GM18498 (cell line): ENCODE results near the gene AMACR.
A peak's percentile ranks its signal among the peaks of the same experiment; 100 is the strongest.
"Not testable (repeated sequence)": the region's sequence is repeated elsewhere in the genome, so short reads cannot be mapped to it uniquely, and the experiment has no call there.

ENCODE experiments used
- ATAC-seq: cut with Tn5 transposase; IDR thresholded peaks from one replicate; pipeline ENCODE4 v1.9.1; 2021; ENCODE audit warnings: mild to moderate bottlenecking, moderate library complexity; ENCODE audit not compliant: unreplicated experiment

Gene AMACR

DNA sequence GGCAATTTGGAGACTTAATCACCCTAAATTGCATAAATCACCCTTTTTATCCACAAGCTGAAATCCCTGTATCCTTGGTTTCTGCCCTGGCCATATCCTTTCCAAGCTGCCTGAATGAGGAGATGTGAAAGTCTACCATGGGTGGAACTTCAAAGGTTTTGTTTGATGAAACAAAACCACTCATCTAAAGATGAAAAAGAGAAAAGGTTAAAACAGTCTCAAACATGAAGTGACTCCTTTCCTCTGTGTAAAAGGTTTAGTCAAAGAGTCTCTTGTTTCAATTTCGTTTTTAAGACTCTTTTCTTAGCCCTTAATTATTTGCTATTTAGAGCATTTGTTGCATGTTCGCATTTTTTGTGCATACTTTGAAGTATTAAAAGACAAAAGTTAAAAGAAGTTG lies 34.6 kb downstream of the AMACR start:
- ATAC-seq: peak; percentile 62

DNA sequence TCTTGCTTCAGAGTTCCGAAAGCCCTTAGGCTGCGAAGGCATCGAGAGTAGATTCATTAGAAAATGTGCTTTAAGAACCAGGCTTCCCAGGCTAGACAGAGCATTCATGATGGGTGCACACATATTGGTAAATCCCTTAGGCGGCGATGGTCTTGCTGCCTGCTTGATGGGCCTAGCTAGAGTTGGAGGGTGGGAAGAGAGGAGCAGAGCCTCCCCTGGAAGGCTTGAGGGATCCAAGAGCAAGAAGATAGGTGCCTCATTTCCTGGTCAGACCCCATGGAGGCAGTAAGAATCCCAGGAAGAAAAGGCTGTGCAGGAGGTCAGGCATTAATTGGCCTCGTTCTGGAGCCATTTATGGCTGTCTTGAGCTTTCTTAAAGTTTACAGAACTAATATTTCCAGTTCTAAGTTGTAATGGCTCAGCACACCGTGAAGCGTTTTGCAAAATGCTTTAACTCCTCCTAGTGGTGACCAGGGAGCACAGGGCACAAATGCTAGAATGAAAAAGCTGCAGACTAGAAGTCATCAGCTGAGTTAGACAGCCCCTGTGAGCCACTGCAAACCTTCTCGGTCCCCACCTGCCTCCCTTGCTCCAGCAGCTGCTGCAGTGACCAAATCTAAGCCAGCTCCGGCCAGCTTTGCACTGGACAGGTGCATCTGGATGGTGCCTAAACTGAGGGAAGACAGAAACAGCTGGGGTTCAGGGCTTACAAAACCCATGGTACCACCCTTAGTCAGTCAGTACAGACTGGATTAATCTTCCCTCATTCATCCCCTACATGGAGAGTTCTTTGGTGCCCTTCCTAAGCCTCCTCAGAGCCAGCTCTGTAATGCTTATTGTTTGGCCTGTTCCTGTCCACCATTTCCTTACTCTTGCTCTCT lies 38.0 kb downstream of the AMACR start:
- peak; percentile 76 for ATAC-seq

DNA sequence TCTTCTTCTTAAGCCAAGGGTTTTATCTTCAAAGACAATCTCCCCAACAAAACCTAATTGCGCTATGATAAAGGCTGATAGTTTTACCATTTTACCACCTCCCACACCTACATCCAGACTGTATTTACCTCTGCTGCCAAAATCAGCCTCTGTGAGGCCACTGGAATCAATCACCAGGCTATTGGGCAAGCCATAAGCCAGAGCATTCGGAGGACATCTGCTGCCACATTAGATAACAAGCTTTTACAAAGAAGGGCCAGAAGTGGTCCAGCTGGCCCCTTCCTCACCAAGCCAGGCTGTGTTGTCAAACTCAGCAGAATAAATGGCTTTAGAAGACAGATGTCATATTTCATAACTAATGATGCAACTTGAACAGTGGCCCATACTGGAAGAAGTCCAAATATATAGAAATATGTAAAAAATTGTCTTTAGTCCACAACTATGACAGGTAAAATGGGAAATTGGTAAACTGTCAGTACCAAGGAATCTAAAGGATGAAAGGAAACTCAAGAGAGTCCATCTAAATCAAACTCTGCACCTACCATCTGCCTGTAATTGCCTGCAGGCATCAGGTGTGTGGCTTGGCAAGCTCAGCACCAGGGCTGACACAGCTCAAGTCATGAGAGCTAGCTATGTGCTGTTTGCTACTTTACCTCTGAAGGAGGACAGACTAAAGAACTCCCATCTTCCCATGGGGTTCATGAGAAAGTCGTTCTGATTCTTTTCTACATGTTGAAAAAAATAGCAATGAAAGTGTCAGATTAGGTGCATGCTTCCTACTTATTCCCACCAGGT lies 39.4 kb downstream of the AMACR start:
- ATAC-seq: no peak

DNA sequence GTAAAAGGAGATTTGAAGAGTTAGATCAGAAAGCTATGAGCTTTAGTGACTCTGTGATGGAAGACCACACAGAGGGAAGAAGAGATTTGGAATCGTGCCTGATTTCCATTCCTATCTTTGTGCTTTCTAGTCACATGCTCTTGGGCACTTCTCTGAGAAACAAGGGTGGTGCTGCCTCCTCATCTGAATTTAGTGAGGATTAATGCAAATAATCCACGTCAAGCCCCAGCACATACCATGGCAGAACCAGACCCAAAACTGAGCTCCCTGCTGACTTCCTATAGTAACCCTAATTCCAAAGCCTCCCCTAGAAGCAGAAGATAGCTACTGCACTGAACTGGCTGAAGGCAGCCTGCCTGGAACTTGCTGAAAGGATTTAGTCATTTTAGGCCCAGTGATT lies 41.0 kb downstream of the AMACR start:
- ATAC-seq: no peak

DNA sequence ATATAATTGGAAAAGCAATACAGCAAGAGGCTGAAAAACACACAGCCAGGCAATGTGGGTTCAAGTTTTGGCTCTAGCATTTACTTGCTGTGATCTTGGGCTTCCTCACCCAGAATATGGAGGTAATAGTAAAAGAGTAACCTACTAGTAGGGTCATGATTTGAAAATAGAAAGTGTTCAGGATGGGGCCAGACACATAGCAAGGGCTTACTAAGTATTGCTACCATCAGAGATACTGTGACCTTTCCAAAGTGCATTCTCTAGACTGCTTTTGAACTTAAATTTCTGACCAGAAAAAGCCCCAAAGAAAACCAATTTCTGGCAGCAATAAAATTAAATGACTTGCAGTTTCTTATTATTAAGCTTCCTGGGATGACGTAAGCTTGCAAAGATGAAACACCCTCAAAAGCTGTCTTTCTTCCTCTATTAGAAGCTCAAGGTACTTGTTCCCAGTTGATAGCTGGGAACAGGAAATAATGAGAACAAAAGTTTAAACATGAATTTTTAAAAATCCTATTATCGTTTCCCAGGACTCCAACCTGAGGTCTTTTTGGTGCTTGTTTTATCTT lies 43.6 kb downstream of the AMACR start:
- ATAC-seq: no peak

DNA sequence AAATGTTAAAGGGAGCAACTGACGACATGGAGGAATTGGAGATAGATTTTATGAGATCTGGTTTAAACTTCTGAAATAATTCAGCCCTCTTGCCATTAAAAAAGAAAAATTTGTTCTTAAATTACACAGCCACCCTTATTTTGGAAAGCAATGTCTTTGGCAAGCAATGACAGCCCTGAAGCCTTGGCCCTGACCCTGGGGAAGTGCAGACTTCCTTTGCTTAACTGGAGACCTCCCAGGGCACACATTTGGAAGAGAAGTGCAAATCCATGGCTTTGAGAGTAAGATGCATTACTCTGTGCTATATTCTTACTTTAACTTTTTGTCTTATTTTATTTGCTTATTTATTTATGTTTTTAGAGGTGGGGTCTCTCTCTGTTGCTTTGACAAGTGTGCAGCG lies 49.7 kb downstream of the AMACR start:
- ATAC-seq: no peak

DNA sequence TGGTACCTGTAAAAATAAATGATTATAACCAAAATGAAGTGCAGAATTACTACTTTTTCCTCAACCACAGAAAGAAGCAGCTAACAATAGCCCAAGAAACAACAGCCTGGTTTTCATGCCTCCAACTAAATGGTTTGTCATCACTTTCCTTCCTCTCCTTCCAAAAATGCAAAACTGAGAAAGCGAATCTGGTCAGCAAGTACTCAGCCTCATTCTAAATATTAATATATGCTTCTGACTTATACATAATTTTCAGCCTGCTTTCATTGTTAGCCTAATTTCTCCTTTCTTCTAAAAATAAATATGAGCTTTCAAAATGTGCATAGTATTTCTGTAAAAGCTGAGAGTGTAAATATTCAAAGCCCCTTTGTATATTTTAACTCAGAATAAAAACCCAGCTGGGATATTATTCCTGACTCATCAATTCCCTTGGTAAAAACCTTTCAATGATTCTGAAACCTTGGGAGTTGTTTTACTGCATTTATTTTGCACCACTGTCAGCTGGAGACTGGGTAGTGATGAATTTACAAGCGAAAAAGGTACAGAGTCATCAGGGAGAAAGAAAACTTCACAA lies 50.2 kb downstream of the AMACR start:
- ATAC-seq: no peak

DNA sequence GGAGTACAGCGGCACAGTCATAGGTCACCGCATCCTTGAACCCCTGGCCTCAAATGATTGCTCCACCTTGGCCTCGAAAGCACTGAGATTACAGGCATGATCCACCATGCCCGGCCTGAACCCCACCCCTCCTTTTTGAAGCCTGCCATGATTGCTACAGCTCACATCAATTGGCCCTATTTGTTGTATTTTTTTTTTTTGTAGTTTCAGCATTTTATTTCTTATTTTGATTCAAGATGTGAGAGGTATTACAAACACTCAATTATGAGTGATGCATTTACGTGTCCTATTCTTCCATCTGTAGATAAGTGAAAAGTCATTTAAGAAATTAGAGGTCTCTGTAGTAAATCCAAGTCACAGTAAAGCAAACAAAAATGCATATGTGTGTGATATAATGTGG lies 55.7 kb downstream of the AMACR start:
- ATAC-seq: not testable (repeated sequence)

DNA sequence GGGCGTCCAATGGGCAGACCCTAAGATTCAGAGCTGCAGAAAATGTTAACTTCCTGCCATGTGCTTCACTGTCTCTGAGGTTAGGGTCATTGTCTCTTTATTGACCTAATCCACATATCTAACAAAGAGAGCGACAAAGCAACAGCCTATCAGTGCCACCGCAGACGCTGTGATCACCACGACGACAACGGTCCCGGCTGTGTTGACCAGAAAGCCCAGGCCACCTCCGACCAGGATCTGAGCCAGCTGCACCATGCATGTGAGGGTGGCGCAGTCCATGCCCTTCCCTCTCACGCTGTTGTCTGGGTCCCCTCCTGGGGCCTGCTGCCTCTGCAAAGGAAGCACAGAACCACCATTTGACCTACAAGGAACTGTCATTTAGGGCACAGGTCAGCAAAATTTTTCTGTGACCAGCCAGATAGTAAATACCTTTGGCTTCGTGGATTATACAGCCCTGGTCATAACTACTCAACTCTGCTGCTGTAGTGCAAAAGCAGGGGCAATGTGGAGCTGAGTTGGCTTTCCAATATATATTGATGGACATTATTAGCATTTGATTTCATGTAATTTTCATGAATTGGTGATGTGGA lies 63.2 kb downstream of the AMACR start:
- no peak for ATAC-seq

DNA sequence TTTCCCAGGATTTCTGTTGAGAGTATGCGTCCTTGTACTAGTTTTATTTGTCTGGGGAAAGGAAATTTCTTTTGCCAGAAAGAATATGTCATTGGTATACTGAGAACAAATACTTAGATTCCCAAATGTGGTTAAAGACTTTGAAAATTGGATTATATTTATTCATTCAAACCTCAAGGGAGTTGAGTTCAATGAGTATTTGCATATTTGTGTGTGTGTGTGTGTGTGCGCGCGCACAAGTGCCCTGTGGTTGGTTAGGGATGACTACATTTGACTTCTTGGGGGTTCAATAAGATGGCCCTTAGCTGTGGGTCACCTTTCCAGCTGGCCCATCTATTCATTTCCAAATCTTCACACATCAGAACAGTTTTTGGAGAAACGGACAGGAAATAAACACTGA lies 66.8 kb downstream of the AMACR start:
- ATAC-seq: no peak

DNA sequence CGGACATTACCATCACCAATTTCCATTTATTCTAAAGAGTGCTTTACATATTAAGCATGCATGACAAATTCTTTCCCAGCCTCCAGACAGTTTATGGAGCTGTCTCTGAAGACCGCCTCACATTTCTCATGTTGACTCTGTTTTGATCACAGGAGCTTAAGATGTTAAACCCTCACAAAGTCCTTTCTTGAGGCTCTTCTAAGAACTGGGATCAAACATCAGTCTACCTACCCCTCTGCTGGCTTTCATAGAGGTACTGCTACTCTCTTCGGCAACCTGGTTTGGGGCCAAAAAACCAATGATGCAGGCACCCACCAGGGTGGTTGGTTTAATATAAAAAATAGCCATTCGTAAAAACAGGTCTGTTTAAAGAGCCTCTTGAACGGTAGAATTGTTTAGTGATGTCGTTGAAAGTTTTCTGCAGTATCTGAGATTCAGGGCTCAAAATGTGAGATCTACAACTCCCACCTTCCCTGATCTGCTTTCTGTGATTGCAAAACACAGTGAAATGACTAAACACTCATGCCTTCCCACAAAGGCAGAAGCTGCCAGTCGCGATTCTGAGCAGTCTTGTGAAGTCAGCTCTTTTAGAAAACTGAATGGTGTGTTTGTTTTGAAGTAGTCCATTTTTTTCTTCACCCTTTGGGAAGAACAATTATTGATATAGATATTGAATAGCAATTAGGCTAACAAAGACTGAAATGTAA lies 68.1 kb downstream of the AMACR start:
- ATAC-seq: no peak

DNA sequence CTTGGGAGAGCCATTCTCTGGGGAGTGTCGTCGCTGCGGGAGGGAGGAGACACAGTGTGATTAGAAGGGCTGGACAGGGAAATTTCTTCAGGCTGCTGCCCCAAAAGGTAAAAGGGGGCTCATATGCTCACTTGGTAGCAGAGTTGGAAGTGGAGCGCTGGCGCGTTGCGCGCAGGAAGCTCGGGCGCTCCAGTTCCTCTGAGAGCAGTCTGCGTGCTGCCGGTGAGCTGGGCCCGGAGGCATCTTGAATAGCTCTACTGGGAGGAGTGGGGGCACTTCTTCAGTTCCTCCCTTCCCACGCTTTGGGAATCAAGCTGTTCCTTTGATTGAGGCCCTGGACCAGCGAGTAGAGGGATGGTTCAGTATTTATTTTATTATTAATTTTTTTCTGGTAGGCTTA lies 69.0 kb downstream of the AMACR start:
- no peak for ATAC-seq

DNA sequence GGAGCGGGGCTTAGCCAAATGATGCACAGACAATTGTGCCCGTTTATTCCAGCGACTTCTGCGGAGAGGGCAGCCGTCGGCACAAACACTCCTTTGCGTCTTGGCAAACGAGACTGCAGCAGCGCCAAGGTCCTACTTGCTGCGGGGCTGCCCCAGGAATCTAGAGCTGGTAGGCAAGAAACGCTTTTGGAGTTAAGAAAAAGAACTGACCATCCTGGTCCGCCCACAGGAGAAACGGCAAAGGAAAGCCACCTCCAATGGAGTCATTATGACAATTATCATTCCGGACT lies 69.4 kb downstream of the AMACR start:
- ATAC-seq: no peak

DNA sequence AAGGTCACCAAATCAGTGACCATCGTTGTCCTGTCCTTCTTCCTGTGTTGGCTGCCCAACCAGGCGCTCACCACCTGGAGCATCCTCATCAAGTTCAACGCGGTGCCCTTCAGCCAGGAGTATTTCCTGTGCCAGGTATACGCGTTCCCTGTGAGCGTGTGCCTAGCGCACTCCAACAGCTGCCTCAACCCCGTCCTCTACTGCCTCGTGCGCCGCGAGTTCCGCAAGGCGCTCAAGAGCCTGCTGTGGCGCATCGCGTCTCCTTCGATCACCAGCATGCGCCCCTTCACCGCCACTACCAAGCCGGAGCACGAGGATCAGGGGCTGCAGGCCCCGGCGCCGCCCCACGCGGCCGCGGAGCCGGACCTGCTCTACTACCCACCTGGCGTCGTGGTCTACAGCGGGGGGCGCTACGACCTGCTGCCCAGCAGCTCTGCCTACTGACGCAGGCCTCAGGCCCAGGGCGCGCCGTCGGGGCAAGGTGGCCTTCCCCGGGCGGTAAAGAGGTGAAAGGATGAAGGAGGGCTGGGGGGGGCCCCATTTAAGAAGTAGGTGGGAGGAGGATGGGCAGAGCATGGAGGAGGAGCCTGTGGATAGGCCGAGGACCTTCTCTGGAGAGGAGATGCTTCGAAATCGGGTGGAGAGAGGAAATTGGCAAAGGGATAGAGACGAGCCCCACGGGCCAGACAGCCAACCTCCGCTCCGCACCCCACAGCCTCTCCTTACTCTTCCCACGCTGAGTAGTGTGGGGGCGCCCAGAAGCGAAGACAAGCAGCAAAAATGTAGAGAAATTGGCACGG lies 69.9 kb downstream of the AMACR start:
- ATAC-seq: no peak

DNA sequence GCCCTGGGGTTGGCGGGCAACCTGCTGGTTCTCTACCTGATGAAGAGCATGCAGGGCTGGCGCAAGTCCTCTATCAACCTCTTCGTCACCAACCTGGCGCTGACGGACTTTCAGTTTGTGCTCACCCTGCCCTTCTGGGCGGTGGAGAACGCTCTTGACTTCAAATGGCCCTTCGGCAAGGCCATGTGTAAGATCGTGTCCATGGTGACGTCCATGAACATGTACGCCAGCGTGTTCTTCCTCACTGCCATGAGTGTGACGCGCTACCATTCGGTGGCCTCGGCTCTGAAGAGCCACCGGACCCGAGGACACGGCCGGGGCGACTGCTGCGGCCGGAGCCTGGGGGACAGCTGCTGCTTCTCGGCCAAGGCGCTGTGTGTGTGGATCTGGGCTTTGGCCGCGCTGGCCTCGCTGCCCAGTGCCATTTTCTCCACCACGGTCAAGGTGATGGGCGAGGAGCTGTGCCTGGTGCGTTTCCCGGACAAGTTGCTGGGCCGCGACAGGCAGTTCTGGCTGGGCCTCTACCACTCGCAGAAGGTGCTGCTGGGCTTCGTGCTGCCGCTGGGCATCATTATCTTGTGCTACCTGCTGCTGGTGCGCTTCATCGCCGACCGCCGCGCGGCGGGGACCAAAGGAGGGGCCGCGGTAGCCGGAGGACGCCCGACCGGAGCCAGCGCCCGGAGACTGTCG lies 70.7 kb downstream of the AMACR start:
- ATAC-seq: no peak

DNA sequence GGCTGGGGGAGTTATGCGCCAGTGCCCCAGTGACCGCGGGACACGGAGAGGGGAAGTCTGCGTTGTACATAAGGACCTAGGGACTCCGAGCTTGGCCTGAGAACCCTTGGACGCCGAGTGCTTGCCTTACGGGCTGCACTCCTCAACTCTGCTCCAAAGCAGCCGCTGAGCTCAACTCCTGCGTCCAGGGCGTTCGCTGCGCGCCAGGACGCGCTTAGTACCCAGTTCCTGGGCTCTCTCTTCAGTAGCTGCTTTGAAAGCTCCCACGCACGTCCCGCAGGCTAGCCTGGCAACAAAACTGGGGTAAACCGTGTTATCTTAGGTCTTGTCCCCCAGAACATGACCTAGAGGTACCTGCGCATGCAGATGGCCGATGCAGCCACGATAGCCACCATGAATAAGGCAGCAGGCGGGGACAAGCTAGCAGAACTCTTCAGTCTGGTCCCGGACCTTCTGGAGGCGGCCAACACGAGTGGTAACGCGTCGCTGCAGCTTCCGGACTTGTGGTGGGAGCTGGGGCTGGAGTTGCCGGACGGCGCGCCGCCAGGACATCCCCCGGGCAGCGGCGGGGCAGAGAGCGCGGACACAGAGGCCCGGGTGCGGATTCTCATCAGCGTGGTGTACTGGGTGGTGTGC lies 71.4 kb downstream of the AMACR start, which contains the start of gene RXFP3:
RXFP3 (plus strand) TSS at position 6 of the 636 bp plus-strand sequence; CDS start at position 361, 355 bp downstream.
- no peak for ATAC-seq
